Lower lobe of right lung (tissue), 2 donors: ENCODE results near the gene SYNE3. TPM values are rescaled to one million over a fixed set of nuclear protein-coding genes. Genes with fewer than 3 reads are reported as not detected.

Experiments
- ATAC-seq, 2 donors: fragments of 200-7000 bp; cut with Tn5 transposase; one replicate each; pipeline ENCODE4 v1.9.1; 2020 to 2022; ENCODE audit warnings: mild to moderate bottlenecking in 2 of 2, moderate library complexity in 2 of 2
- DNase-seq: peaks from one replicate; pipeline ENCODE4 v3.0.0-alpha.2; 2020
- H3K27ac ChIP-seq: fragments of 200-600 bp; one replicate; pipeline ENCODE4 v1.8.0; 2022
- H3K27me3 ChIP-seq: fragments of 200-600 bp; one replicate; pipeline ENCODE4 v1.8.0; 2022; ENCODE audit warnings: low read depth
- H3K36me3 ChIP-seq: fragments of 200-600 bp; one replicate; pipeline ENCODE4 v1.8.0; 2022; ENCODE audit warnings: mild to moderate bottlenecking
- H3K4me1 ChIP-seq: fragments of 200-600 bp; one replicate; pipeline ENCODE4 v1.8.0; 2022
- H3K4me3 ChIP-seq: fragments of 200-600 bp; one replicate; pipeline ENCODE4 v1.8.0; 2022; ENCODE audit warnings: mild to moderate bottlenecking
- H3K9me3 ChIP-seq: fragments of 200-600 bp; one replicate; pipeline ENCODE4 v1.8.0; 2022
- intact Hi-C: fragments of 100-400 bp; cut with DNase I; formaldehyde crosslinking; loops from one replicate; pipeline ENCODE4 v1.11.0; 2022
- total RNA-seq: library from RNA; stranded (reverse); fragmentation: NEBNext Ultra II Directional; extraction: Animal tissue kit (Norgen Biotek cat#: 25700); gene quantifications from one replicate; pipeline ENCODE4 v1.2.1, GENCODE V29; 2021
- TF ChIP-seq, protein P1 (sequence below): fragments of 200-600 bp; IDR thresholded peaks from one replicate; pipeline ENCODE4 v1.8.0; 2022; ENCODE audit warnings: antibody characterized with exemption, mild to moderate bottlenecking
- donor health status: DM: no; HTN: yes; CAD: no; lungs with severe emphysema.

Gene SYNE3
- total RNA-seq, 1 donor from 2014 or later, result 22.4 TPM

DNA sequence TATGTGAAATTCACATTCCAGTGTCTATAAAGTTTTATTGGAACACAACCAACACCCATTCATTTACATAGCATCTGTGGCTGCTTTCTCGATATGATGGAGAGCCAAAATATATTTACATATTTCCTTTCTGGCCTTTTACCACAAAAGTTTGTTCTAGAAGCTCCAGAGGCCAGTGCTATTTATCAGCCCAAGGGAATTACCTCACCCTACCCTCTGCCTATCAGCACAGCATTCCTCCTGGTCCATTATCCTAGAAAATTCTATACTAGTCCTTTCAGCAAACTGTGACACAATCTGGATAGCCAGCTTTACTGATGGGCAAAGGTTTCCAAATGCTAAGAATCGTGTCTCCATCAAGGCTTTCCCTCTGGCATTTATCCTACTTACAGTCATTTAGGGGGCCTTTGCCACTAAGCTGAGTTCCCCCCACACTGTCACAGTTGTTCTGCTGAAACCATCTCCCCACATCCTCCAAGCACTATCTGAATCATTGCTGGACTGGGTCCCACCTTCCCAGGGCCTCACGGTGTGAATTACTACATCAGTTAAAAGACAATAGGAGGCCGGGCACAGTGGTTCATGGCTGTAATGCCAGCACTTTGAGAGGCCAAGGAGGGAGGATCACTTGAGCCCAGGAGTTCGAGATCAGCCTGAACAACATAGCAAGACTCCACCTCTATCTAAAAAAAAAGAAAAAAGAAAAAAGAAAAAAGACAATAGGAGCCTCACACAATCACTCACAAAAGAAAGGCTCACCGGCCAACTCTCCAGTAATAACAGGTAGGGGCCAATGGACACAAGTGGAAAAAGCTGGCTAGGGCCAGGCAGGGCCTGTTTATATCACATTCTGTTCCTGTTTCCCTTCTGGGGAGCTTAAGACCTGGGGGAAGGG, 12.1 kb downstream of the SYNE3 start:
- no peak overlapping the region for H3K4me3 ChIP-seq
- intact Hi-C loops, result no loop called here
- DNase-seq, result no peak
- TF ChIP-seq, protein P1, sequence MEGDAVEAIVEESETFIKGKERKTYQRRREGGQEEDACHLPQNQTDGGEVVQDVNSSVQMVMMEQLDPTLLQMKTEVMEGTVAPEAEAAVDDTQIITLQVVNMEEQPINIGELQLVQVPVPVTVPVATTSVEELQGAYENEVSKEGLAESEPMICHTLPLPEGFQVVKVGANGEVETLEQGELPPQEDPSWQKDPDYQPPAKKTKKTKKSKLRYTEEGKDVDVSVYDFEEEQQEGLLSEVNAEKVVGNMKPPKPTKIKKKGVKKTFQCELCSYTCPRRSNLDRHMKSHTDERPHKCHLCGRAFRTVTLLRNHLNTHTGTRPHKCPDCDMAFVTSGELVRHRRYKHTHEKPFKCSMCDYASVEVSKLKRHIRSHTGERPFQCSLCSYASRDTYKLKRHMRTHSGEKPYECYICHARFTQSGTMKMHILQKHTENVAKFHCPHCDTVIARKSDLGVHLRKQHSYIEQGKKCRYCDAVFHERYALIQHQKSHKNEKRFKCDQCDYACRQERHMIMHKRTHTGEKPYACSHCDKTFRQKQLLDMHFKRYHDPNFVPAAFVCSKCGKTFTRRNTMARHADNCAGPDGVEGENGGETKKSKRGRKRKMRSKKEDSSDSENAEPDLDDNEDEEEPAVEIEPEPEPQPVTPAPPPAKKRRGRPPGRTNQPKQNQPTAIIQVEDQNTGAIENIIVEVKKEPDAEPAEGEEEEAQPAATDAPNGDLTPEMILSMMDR, result no peak
- H3K27me3 ChIP-seq, result no peaks in the 10 kb centered on the region
- peaks cover 46% of the 10 kb centered on the region for H3K4me1 ChIP-seq
- H3K36me3 ChIP-seq, result peaks cover 10% of the 10 kb centered on the region
- no peak for ATAC-seq
- no peak overlapping the region for H3K27ac ChIP-seq
- no peaks in the 10 kb centered on the region for H3K9me3 ChIP-seq

DNA sequence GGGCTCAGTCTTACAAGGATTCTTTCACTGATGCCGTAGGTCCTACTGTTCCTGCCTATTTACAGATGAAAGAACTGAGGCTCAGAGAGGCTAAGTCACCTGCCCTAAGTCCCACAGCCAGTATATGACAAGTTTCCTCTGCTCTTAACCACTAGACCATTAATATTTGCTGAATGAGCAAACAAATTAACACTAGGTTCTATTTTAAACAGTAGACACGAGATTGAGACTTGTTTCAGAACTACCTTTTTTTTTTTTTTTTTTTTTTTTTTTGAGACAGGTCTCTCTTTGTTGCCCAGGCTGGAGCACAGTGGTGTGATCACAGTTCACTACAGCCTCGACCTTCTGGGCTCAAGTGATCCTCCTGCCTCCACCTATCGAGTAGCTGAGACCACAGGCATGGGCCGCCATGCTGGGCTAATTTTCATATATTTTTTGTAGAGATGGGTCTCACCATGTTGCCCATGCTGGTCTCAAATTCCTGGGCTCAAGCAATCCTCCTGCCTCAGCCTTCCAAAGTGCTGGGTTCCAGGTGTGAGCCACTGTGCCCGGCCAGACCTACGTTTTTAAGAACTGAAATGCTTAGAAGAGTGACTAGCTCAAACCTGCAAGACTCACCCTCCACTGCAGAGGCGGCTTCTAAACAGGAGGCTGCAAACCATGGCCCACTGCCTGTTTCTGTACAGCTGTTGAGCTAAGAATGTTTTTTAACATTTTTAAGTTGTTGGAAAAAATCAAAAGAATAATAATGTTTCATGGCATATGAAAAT, 12.9 kb downstream of the SYNE3 start:
- H3K4me1 ChIP-seq, result peaks cover 48% of the 10 kb centered on the region
- TF ChIP-seq, protein P1, result no peak
- intact Hi-C loops, result no loop called here
- no peak overlapping the region for H3K27ac ChIP-seq
- H3K4me3 ChIP-seq, result no peak overlapping the region
- no peaks in the 10 kb centered on the region for H3K9me3 ChIP-seq
- no peak for DNase-seq
- peaks cover 10% of the 10 kb centered on the region for H3K36me3 ChIP-seq
- H3K27me3 ChIP-seq, result no peaks in the 10 kb centered on the region
- ATAC-seq, result no peak

DNA sequence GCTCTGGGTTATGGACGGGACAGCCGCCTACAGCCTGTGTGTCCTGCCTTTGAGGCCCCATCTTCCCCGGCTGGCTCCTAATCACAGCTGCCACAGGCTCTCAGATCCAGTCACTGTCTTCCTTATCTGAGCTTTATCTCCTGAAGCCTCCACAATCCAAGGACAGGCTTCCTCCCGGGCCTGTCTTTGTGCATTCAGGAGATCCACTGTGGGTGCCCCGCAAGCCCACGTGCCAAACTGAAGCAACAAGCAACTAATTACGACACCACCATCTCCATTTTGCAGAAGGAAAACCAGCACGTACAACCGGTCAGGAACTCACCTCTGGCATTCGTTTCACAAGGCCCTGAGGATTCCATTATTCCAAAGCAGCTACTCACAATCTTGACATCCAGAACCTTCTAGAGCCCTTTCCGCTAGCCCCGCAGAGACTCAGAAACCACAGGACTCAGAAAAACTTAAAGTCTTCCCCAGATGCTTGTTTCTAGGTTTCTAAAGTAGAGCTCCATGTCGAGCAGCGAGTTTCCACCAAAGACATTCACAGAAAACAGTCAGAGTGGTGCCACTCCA, 14.0 kb downstream of the SYNE3 start:
- Histone ChIP-seq H3K9me3 (no peaks in the 10 kb centered on the region), H3K27ac (no peak overlapping the region), H3K4me1 (peaks cover 43% of the 10 kb centered on the region), H3K4me3 (no peak overlapping the region), H3K27me3 (no peaks in the 10 kb centered on the region), H3K36me3 (peaks cover 10% of the 10 kb centered on the region)
- TF ChIP-seq, protein P1, result no peak
- DNase-seq, result no peak
- no peak for ATAC-seq
- intact Hi-C loops, result no loop called here

DNA sequence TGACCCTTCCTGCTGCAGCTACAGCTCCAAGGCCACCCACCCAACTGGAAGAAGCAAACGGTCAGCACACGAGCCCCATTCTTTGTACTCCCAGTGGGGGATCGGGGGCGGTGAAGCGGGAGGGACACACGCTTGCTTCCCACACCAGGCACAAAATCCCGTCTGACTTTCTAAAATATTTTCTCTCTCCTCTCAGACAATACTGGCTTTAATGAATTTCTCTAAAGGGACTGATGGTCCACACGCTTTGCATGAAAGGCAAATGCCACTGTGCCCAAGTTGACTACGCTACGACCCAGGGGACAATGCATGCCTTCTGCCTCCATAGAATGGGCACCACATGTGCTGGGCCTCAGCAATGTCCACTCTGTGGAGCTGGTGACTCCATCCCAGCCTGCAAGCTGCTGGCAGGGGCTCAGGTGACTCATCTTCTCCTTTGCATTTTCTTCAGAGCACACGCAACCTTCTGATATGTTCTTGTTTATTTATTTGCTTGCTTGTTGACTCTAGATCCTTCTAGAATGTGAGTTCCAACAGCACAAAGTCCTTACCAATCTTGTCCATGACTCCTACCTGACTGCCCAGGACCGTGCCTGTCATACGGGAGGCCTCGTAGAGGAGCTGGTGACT, 15.6 kb downstream of the SYNE3 start:
- DNase-seq (no peak), ATAC-seq (peak in 1 of 2 donors; percentile 31)
- Histone ChIP-seq H3K9me3 (no peaks in the 10 kb centered on the region), H3K4me3 (no peak overlapping the region), H3K4me1 (peaks cover 46% of the 10 kb centered on the region), H3K27me3 (no peaks in the 10 kb centered on the region), H3K27ac (no peak overlapping the region), H3K36me3 (peaks cover 10% of the 10 kb centered on the region)
- TF ChIP-seq, protein P1, result no peak
- intact Hi-C loops, result no loop called here

DNA sequence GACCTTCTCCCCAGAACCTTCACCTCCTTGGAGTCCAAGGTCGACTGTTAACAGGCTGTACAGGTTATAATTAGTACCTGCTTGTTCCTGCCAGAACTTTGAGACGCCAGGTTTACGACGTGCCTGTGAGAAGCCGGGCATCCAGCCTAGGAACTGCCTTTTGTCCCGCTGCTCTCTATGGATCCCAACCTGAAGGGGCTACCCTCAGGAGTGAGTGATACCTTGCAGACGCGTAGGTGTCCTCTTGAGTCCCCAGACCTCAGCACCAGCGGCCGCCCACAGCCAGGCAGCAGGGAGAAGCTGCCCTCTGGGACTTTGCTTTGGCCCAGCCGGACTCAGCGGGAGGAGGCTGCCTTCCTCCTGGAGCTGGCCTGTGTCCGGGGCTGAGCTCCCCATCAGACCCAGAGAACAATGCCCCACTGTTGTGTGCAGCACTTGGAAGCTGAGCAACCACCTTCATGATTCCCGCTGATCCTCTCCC, 16.2 kb downstream of the SYNE3 start:
- no peak overlapping the region for H3K27ac ChIP-seq
- H3K9me3 ChIP-seq, result no peaks in the 10 kb centered on the region
- intact Hi-C loops, result no loop called here
- H3K4me1 ChIP-seq, result peaks cover 52% of the 10 kb centered on the region
- no peaks in the 10 kb centered on the region for H3K27me3 ChIP-seq
- no peak for DNase-seq
- ATAC-seq, result no peak
- H3K36me3 ChIP-seq, result peaks cover 10% of the 10 kb centered on the region
- TF ChIP-seq, protein P1, result no peak
- H3K4me3 ChIP-seq, result no peak overlapping the region
